Measurements from ENCODE around the gene ADAMTS16. TPM values are rescaled to one million over a fixed set of nuclear protein-coding genes. Genes with fewer than 3 reads are reported as not detected.

ADAMTS16 gene
- total and polyA plus RNA-seq, 2 donors (not counting 3 experiments of a cell fraction or from before 2014, with no cell fraction given): not detected

Small RNAs within 50 kb of the gene (small RNA-seq; reads per million reads assigned to genes)
- gene RN7SKP73 (ENCODE audit: insufficient read depth, insufficient read length, low read depth, low replicate concordance): not detected

Data from endothelial cell of umbilical vein (primary cell).